T follicular helper cell (primary cell): ENCODE measurements around the gene AMY1A.
"Not testable (repeated sequence)": the region's sequence is repeated elsewhere in the genome, so short reads cannot be mapped to it uniquely, and the experiment has no call there.

ENCODE experiments used
- DNase-seq: peaks from one replicate; pipeline ENCODE4 v3.0.0-alpha.2; 2020; ENCODE audit warnings: low read depth
- total RNA-seq, 2 experiments: gene quantifications; one replicate each; lab custom pipeline; 2026; lab: John Stamatoyannopoulos, UW

AMY1A gene
- 0 reads per million in 2 experiments for total RNA-seq

- not testable (repeated sequence) for DNase-seq
These were observed at the start of gene AMY1A for GRCh38 chr1:103655460-103655859. Gene AMY1A, plus strand, starts transcription at chr1:103655760. Its CDS starts 571 bp downstream, at chr1:103656331.

- no peak for DNase-seq
These were observed 39.2 kb upstream of the AMY1A start for GRCh38 chr1:103616362-103616761.

- DNase-seq: not testable (repeated sequence)
These were observed 38.5 kb upstream of the AMY1A start, which contains the start of gene AMY2A for GRCh38 chr1:103616994-103617477. Gene AMY2A, plus strand, starts transcription at chr1:103617427. Its CDS starts 14 bp downstream, at chr1:103617441.

GRCh38 chr1:103627436-103627835 is 28.1 kb upstream of the AMY1A start:
- DNase-seq: not testable (repeated sequence)

GRCh38 chr1:103641194-103641593 is 14.4 kb upstream of the AMY1A start:
- not testable (repeated sequence) for DNase-seq

GRCh38 chr1:103643908-103644307 is 11.7 kb upstream of the AMY1A start:
- not testable (repeated sequence) for DNase-seq

GRCh38 chr1:103650305-103650704 is 5.3 kb upstream of the AMY1A start:
- not testable (repeated sequence) for DNase-seq

- DNase-seq: not testable (repeated sequence)
These were observed 4.7 kb upstream of the AMY1A start for GRCh38 chr1:103650889-103651288.

GRCh38 chr1:103654133-103654532 is 1.4 kb upstream of the AMY1A start:
- DNase-seq: not testable (repeated sequence)

- DNase-seq: not testable (repeated sequence)
These were observed 20.8 kb downstream of the AMY1A start for GRCh38 chr1:103676335-103676734.

- DNase-seq: not testable (repeated sequence)
These were observed 40.5 kb downstream of the AMY1A start, which contains the start of gene AMY1B for GRCh38 chr1:103696110-103696509. Gene AMY1B, minus strand, starts transcription at chr1:103696210. Its CDS starts 571 bp downstream, at chr1:103695639.

- DNase-seq: not testable (repeated sequence)
These were observed 41.9 kb downstream of the AMY1A start for GRCh38 chr1:103697430-103697829.

GRCh38 chr1:103700669-103701068 is 45.1 kb downstream of the AMY1A start:
- not testable (repeated sequence) for DNase-seq

- not testable (repeated sequence) for DNase-seq
These were observed 45.7 kb downstream of the AMY1A start for GRCh38 chr1:103701256-103701655.

GRCh38 chr1:103707670-103708069 is 52.1 kb downstream of the AMY1A start:
- DNase-seq: not testable (repeated sequence)

- not testable (repeated sequence) for DNase-seq
These were observed 54.8 kb downstream of the AMY1A start for GRCh38 chr1:103710381-103710780.
